NCI-H1417 treated with DMSO at 0.1 percent for 48 hours (cell line): ENCODE results near the gene RAB5B.

ENCODE experiments used
- DNase-seq: peaks from one replicate; lab custom pipeline; 2025; lab: John Stamatoyannopoulos, UW

RAB5B gene

DNA sequence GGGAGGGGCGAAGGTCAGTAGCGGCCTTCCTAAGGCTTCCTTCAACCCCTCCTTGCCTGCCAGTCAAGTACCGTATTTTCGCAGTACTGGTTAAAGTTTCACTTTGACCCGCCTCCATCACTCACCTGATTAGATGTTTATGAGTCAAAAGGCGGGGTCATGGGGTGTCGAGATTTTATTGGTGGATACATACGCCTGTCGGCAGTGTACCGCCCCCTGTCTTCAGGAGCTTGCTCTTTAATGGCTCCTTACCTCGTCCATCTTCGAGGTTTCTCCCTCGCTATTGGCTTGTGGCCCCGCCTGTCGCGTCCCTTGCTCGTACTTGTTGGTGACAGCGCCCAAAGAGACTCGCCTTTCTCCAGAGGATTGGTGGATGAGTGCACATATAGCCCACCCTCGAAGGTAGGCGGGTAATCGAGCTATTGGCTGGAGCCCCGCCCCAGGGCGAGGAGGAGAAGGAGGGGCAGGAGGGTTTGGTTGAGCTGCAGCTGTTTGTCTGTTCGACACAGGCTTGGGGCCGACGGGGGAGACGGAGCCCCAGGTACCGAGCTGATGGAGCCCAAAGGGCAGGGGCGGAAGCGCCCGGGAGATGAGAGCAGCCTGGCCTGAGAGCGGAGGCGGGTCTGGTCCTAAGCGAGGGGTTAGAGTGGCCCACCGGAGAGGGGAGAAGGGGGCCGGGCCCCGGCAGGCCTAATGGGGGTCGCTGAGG is at the start of gene RAB5B:
RAB5B (plus strand) TSS at position 480 of the 709 bp plus-strand sequence. CDS start 12,883 bp downstream, outside the sequence.
- DNase-seq = peak; percentile 100

GRCh38 chr12:55925371-55925770 is 48.5 kb upstream of the RAB5B start:
- no peak for DNase-seq

DNA sequence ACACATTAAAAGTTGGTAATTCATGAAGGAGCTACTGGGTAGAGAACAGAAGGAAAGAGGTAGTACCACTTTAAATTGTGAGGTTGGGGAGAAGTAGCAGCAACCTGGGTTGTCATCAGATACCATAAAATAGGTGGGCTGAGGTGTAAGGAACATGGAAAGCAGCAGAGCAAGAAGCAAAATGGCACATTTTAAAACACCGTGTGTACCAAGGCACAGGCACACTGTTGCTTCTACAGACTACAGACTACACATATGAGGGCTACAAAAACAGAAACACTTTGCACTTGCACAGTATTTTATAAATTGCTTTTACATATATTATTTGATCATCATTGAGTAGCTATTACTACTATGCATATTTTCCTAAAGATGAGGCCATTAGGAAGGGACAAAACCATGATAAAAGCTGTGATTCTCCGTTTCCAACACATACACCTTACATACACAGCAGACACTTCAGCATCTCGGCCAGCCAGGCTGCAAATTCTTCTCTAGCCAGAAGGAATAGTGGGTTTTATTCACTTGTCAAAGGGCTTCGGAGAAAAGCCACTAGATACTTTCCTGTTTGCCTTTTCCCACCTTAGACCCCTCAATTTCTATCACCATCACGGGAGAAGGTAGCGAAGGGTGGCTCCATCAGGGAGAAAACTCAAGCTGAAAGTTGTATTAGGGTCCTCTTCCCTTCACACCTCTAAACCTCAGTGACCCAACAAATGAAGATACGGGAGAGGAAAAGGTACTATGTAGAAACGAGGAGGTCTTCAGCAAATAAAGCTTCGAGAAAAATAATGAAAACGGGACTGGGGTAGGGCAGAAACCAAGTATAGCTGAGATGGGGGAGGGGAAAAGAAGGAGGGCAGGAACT is 47.8 kb upstream of the RAB5B start:
- no peak for DNase-seq

DNA sequence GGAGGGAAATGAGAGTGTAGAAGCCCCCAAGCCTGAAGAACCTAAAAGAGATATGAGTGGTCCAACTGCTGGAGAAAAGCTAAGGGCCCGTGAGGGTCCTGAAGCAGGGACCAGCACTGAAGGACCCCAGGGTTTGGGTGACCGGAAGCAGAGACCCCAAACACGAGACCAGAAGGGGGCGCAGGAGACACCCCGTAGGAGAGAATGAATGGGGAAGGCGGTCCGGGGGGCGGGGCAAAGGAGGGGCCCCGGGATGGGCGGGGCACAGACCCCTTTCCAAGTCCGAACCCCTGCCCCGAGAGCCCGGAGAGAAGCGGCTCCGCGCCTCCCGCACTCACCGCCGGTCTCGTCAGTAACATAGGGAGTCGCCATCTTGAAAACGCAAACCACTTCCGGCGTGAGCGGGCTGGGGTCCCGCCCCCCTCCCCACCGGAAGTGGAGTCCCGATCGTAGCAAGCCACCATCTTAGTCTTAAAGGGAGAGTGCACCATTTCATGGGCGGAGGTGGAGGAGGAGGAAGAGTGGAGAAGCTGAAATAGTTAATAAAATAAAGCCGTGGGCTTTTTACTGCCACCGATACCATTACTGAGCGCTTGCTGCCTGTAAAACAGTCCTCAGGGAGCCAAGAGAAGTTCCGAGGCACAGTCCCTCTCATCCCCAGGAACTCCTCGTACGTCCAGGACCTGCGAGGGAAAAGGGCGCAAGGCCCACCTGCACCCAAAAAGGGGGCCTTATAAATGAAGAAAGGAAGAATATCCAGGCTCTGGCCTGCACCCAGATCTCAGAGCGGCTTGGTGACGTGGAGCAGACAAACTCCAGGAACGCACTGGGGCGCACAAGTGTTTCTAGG is 46.9 kb upstream of the RAB5B start:
- DNase-seq = peak; percentile 79

- no peak for DNase-seq
Measured at GRCh38 chr12:55927588-55928502, 46.0 kb upstream of the RAB5B start, which contains the start of gene PYM1. PYM1 (minus strand) TSS chr12:55927894; CDS start chr12:55927761, 133 bp downstream.

DNA sequence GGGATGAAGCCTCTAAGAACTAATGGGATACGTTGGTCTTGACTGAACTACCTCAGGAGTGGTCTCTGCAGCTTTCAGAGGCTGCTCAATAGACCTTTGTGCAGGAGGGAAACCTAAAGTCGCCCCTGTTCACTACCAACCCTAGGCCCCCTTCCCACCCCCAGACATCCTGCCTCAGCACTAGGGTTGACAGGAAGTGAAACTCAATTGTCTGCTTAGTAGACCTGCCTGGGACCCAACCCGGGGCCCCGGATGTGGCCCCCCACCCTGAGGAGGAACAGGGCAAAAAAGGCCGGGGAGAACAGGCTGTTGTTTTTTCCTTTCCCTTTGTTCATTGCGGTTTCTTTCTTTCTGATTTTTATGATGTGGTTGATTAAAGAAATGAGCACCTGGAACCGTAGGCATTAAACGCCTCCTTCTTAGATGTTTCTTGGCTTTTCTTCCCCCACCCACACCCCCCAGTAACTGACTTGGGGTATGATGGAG is 44.5 kb upstream of the RAB5B start:
- DNase-seq = no peak

GRCh38 chr12:55930771-55931316 is 43.0 kb upstream of the RAB5B start, which contains the start of gene DGKA:
DGKA (plus strand) TSS chr12:55931162; CDS start chr12:55936504, 5,342 bp downstream.
- no peak for DNase-seq

- no peak for DNase-seq
Measured at GRCh38 chr12:55931317-55931779, 42.5 kb upstream of the RAB5B start.

DNA sequence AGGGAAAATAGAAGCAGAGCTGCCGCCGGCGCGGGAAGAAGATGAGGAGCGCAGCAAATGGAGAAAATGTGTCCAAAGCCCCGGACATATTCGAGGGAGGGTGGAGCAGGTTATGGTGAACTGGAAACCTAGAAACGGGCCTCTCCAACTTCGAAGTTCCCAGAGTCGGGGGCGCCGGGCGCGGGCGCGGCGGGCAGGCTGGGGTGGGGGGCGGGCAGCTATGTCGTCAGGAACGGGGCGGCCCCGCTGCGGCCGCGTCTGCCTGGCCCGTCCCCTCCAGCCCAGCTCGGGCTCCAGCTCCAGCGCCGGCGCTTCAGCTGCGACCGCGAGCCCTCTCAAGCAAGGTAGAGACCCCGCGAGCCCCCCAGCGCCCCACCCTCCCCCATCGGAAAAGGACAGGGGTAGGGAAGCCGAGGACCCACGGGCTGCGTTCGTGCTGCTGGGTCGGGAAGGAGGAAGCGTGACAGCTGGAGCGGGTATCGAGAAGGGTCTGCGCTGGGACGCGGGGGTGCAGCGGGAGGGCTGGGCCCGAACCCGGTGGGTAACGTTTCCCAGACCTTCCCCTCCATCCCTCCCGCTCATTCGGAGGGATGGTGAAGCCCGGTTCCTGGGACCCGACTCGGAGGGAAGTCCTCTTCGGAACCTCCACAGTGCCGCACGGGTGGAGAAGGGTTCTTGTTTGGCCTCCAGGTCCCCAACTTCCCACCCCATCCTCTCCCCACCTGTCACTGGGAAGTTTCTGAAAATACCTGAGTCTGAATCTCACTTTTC is 41.9 kb upstream of the RAB5B start:
- no peak for DNase-seq

GRCh38 chr12:55932551-55932910 is 41.3 kb upstream of the RAB5B start:
- DNase-seq = no peak

GRCh38 chr12:55933169-55933798 is 40.6 kb upstream of the RAB5B start:
- DNase-seq = no peak

GRCh38 chr12:55933799-55934742 is 39.8 kb upstream of the RAB5B start:
- no peak for DNase-seq

GRCh38 chr12:55934773-55935172 is 39.1 kb upstream of the RAB5B start:
- DNase-seq = no peak

DNA sequence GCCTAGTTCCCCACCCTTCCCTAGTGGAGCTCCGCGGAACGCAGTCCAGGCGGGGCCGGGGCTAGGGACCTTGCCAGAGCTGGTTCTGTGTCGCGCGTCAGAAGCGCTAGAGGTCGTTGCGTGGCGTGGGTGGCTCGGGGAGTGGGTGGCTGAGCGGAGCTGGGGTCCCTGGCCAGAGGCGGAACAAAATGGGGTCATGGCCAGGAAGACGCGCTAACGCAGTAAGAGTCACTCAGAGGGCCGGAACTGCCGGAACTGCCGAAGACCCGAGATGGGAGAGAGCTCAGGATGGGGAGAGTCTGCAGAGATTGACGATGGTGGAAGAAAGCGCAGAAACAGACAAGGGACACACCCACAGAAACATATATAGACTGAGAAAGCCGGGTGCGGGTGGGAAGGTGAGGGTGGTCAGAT is 38.1 kb upstream of the RAB5B start:
- no peak for DNase-seq

GRCh38 chr12:55937981-55938380 is 35.9 kb upstream of the RAB5B start:
- no peak for DNase-seq

DNA sequence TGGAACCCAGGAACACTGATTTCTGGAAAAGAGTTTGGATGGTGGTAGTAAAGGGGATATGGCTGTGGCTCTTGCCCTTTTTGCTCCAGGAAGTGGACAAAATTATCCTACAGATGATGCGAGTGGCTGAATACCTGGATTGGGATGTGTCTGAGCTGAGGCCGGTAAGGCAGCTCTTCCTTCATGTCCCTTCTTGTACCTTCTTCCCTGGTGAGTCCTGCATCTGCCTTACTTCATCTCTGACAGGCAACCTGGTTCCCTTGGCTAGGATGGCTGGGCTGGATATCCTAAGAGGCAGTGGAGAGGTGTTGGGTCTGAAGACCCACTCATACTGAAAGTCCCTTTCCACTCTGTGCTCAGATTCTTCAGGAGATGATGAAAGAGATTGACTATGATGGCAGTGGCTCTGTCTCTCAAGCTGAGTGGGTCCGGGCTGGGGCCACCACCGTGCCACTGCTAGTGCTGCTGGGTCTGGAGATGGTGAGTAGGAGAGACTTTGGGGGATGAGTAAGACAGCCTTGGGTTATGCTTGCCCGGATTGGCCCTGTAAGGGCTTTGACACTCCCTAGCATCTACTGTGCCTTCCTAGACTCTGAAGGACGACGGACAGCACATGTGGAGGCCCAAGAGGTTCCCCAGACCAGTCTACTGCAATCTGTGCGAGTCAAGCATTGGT is 34.9 kb upstream of the RAB5B start:
- no peak for DNase-seq

GRCh38 chr12:55940065-55940732 is 33.7 kb upstream of the RAB5B start:
- peak; percentile 27 for DNase-seq
